K562 (cell line): ENCODE measurements around the gene ARSI. TPM values are rescaled to one million over a fixed set of nuclear protein-coding genes. Genes with fewer than 3 reads are reported as not detected.

Source experiments
- ATAC-seq: fragments of 200-7000 bp; cut with Tn5 transposase; 3 replicates; pipeline ENCODE4 v1.9.1; 2020; ENCODE audit warnings: moderate library complexity
- BruUV-seq: library from RNA; stranded (reverse); fragments of 400-500 nt; replicated peaks from 2 replicates; lab custom pipeline; 2021; lab: Mats Ljungman, UMichigan
- CTCF ChIA-PET: fragments of 300-600 bp; formaldehyde crosslinking; extraction: SDS; loops from one replicate; lab custom pipeline; 2021; ENCODE audit warnings: low intra/inter-chr PET ratio; lab: Yijun Ruan, JAX
- POLR2A ChIA-PET: fragments of 300-600, 350-650 bp; sonication (Branson Sonifier 250); formaldehyde crosslinking; extraction: SDS; loops from one replicate; lab custom pipeline; 2021; ENCODE audit warnings: antibody characterized with exemption, inconsistent platforms; lab: Yijun Ruan, JAX
- DNase-seq, 4 experiments: peaks; one replicate each; pipeline versions ENCODE4 v3.0.0 to v3.0.0-alpha.2; 2011 to 2018; ENCODE audit warnings: low spot score in 3 of 4, mixed read lengths in 3 of 4; ENCODE audit errors: extremely low read depth in 1 of 4
- FAIRE-seq: peaks from 2 replicates; lab custom pipeline; 2011; peaks lifted over from hg19 to GRCh38; lab: Jason Lieb, UNC
- H2AFZ ChIP-seq: 2 replicates; pipeline ENCODE4 v1.6.0; 2011; ENCODE audit warnings: low read depth, low read length, control low read depth, inconsistent platforms
- H3K27ac ChIP-seq: fragments of 200-600 bp; 3 replicates; pipeline ENCODE4 v1.8.0; 2011; ENCODE audit warnings: low read depth, mild to moderate bottlenecking, control low read depth, inconsistent platforms, low read length, moderate library complexity, mixed read lengths; ENCODE audit errors: extremely low read depth
- H3K27me3 ChIP-seq, 2 experiments: fragments of 300-600 bp in 1 of 2; 2 replicates in 1 of 2; 3 replicates in 1 of 2; pipeline versions ENCODE4 v1.6.0 to v1.8.0; 2011; ENCODE audit warnings: inconsistent platforms in 2 of 2, low read length in 2 of 2, mild to moderate bottlenecking in 1 of 2, mixed read lengths in 1 of 2, moderate library complexity in 1 of 2; ENCODE audit not compliant: control insufficient read depth in 2 of 2, insufficient read depth in 2 of 2
- H3K36me3 ChIP-seq: fragments of 300-600 bp; 3 replicates; pipeline ENCODE4 v1.8.0; 2011; ENCODE audit warnings: mild to moderate bottlenecking, low read length, inconsistent platforms; ENCODE audit not compliant: control insufficient read depth, insufficient read depth
- H3K4me1 ChIP-seq, 2 experiments: fragments of 200-600 bp in 1 of 2; replicated peaks in 1 of 2; 2 replicates in 1 of 2; 3 replicates in 1 of 2; pipeline versions ENCODE4 v1.5.1 to v1.8.0; 2011; ENCODE audit warnings: inconsistent platforms in 2 of 2, low read length in 2 of 2, mild to moderate bottlenecking in 1 of 2, mixed read lengths in 1 of 2, moderate library complexity in 1 of 2; ENCODE audit not compliant: control insufficient read depth in 2 of 2, insufficient read depth in 2 of 2
- H3K4me2 ChIP-seq: 2 replicates; pipeline ENCODE4 v1.6.1; 2011; ENCODE audit warnings: low read length, control low read depth, inconsistent platforms, mixed read lengths; ENCODE audit not compliant: insufficient read depth
- H3K4me3 ChIP-seq: fragments of 200-600 bp; sonication (generic), shearing (Covaris generic); 2 replicates; pipeline ENCODE4 v1.5.1; 2016; ENCODE audit warnings: control low read depth, inconsistent platforms
- H3K79me2 ChIP-seq: fragments of 200-600 bp; 3 replicates; pipeline ENCODE4 v1.8.0; 2011; ENCODE audit warnings: low read length, inconsistent platforms; ENCODE audit not compliant: control insufficient read depth, insufficient read depth
- H3K9ac ChIP-seq, 2 experiments: 2 replicates each; pipeline versions ENCODE4 v1.6.0 to v1.6.1; 2011; ENCODE audit warnings: low read depth in 2 of 2, low read length in 2 of 2, control low read depth in 1 of 2, inconsistent platforms in 1 of 2, mild to moderate bottlenecking in 1 of 2, mixed read lengths in 1 of 2; ENCODE audit not compliant: insufficient read depth in 1 of 2
- H3K9me1 ChIP-seq: one replicate; pipeline ENCODE4 v1.6.0; 2011; ENCODE audit warnings: inconsistent platforms, mild to moderate bottlenecking, low read length, moderate library complexity; ENCODE audit not compliant: control insufficient read depth, insufficient read depth
- H3K9me3 ChIP-seq: replicated peaks from 2 replicates; pipeline ENCODE4 v1.5.1; 2011; ENCODE audit warnings: low read depth, low read length, inconsistent platforms; ENCODE audit not compliant: control insufficient read depth, insufficient read depth
- H4K20me1 ChIP-seq: replicated peaks from 2 replicates; pipeline ENCODE4 v1.6.1; 2011; ENCODE audit warnings: low read length, inconsistent platforms, mixed read lengths; ENCODE audit not compliant: control insufficient read depth, insufficient read depth
- BCL6 ChIP-seq: fragments of 250-450 bp; sonication (Bioruptor Pico); IDR thresholded peaks from 2 replicates; pipeline ENCODE4 v1.4.0; 2020
- BHLHE40 ChIP-seq: IDR thresholded peaks from 2 replicates; pipeline ENCODE4 v1.6.1; 2011; ENCODE audit warnings: low read length, improper control_type of control experiment
- E2F4 ChIP-seq: sonication (generic); formaldehyde crosslinking; IDR thresholded peaks from 2 replicates; pipeline ENCODE4 v1.8.0; 2022; ENCODE audit warnings: mild to moderate bottlenecking, low read depth, missing genetic modification reagents
- MAFG ChIP-seq: fragments of 450-650 bp; conservative IDR thresholded peaks from 2 replicates; pipeline ENCODE4 v1.6.1; 2016; ENCODE audit warnings: missing genetic modification characterization, missing compliant biosample characterization
- MAX ChIP-seq: sonication (generic); formaldehyde crosslinking; IDR thresholded peaks from 2 replicates; pipeline ENCODE4 v1.9.0; 2022; ENCODE audit warnings: mild to moderate bottlenecking, missing genetic modification reagents
- MGA ChIP-seq: fragments of 450-650 bp; IDR thresholded peaks from 2 replicates; pipeline ENCODE4 v1.6.1; 2016; ENCODE audit warnings: mild to moderate bottlenecking, moderate library complexity
- NUFIP1 ChIP-seq: fragments of 450-650 bp; IDR thresholded peaks from 2 replicates; pipeline ENCODE4 v1.6.1; 2018; ENCODE audit not compliant: partially characterized antibody
- ZNF134 ChIP-seq: fragments of 250-450 bp; sonication (Bioruptor Pico); conservative IDR thresholded peaks from 2 replicates; pipeline ENCODE4 v1.4.0; 2020
- WGBS: fragments of 100-300 bp; shearing (Covaris generic); methylation state at CpG from one replicate; pipeline ENCODE4 v1.1.6; 2016; ENCODE audit warnings: low coverage, mixed read lengths; ENCODE audit not compliant: insufficient coverage; ENCODE audit errors: missing lambda C conversion rate; 5-methylcytosine and 5-hydroxymethylcytosine counted together
- in situ Hi-C: fragments of 300-500 bp; cut with MboI; formaldehyde crosslinking; loops from 4 replicates; pipeline ENCODE4 v1.15.0; 2018; ENCODE audit warnings: inconsistent platforms, mixed read lengths
- intact Hi-C: fragments of 100-400 bp; cut with micrococcal nuclease; formaldehyde crosslinking; loops from 2 replicates; pipeline ENCODE4 v1.14.2; 2022
- polyA plus RNA-seq, 8 experiments: library from polyadenylated mRNA; depleted of rRNA in 4 of 8; stranded (reverse) in 5 of 8; unstranded in 3 of 8; fragments of >200 nt; fragmentation: Nextera tagmentation in 2 of 8; fragmentation: Illumina TruSeq in 1 of 8; extraction: Ambion mirVana in 2 of 8; extraction: Trizol in 1 of 8; gene quantifications; 2 replicates each; pipeline versions ENCODE4 v1.2.1 to v1.2.3, GENCODE V29; 2011 to 2014; ENCODE audit warnings: inconsistent platforms in 1 of 8, missing spikeins in 1 of 8
- total RNA-seq, 7 experiments: library from RNA; depleted of rRNA in 6 of 7; stranded (reverse); fragments of >200 nt in 6 of 7; fragmentation: Illumina TruSeq in 2 of 7; extraction: Trizol in 2 of 7; gene quantifications; 2 replicates each; pipeline versions ENCODE4 v1.2.1 to v1.2.3, GENCODE V29; 2011 to 2021; ENCODE audit warnings: low replicate concordance in 1 of 7

The ARSI gene
- total and polyA plus RNA-seq, 9 of the 15 experiments (the other 6 are each of a cell fraction or from before 2014, with no cell fraction given), result 0.04 to 0.07 TPM; not detected in 7

GRCh38 chr5:150346592-150346991, 43.9 kb upstream of the ARSI start:
- TF ChIP-seq NUFIP1 (no peak), ZNF134 (CRISPR knock-in tag) (no peak), BHLHE40 (0 out of 2 replicates have a peak, but pooled peaks have one; percentile 18), BCL6 (CRISPR knock-in tag) (no peak), E2F4 (CRISPR knock-in tag) (0 out of 2 replicates have a peak, but pooled peaks have one; percentile 25), MAFG (tag) (no peak), MGA (0 out of 2 replicates have a peak, but pooled peaks have one; percentile 23), MAX (peak; percentile 42)
- H3K4me3 ChIP-seq, result no peak overlapping the region
- H3K4me2 ChIP-seq, result no peak overlapping the region
- FAIRE-seq, result no peak
- BruUV-seq, result no TSS peak
- 0 out of 2 replicates have a peak overlapping the region, but pooled peaks have one; percentile 23 for H2AFZ ChIP-seq
- H3K9ac ChIP-seq, result no peak overlapping the region
- no peak for DNase-seq
- no peak for ATAC-seq
- H4K20me1 ChIP-seq, result 0 out of 2 replicates have a peak, but pooled peaks cover 5% of the 10 kb centered on the region
- in situ Hi-C loops, result loop anchor here (5.0 kb wide), 1 partner anchor 74 kb away; no protein-coding TSS in a partner anchor
- H3K4me1 ChIP-seq, result no peaks in the 10 kb centered on the region; a peak in 1 of 5 replicates
- CTCF ChIA-PET, result no interaction called here
- no peak overlapping the region for H3K27ac ChIP-seq
- H3K9me1 ChIP-seq, result no peaks in the 10 kb centered on the region
- H3K9me3 ChIP-seq, result no peaks in the 10 kb centered on the region
- peaks cover 11 to 20% of the 10 kb centered on the region in 2 experiments; a peak in 4 of 5 replicates for H3K27me3 ChIP-seq
- no peaks in the 10 kb centered on the region for H3K36me3 ChIP-seq
- WGBS, result 16% methylated on average over 6 of the region's 6 CpGs
- POLR2A ChIA-PET, result interaction anchor here (1.0 kb wide), 1 partner anchor 18 kb away, joined by 3 read pairs; no protein-coding TSS in a partner anchor
- no peaks in the 10 kb centered on the region for H3K79me2 ChIP-seq
- intact Hi-C loops, result no loop called here
